HepG2 (cell line): ENCODE data around the gene LRRC32. TPM values are rescaled to one million over a fixed set of nuclear protein-coding genes. Genes with fewer than 3 reads are reported as not detected.
A peak's percentile ranks its signal among the peaks of the same experiment; 100 is the strongest.

ENCODE experiments used
- ETS1 ChIP-seq: sonication (generic); formaldehyde crosslinking; IDR thresholded peaks from 2 replicates; pipeline ENCODE4 v1.4.0; 2020; ENCODE audit warnings: missing genetic modification reagents
- PHF8 ChIP-seq: sonication (generic); formaldehyde crosslinking; IDR thresholded peaks from 2 replicates; pipeline ENCODE4 v1.5.0; 2020; ENCODE audit warnings: missing genetic modification reagents
- ZBTB10 ChIP-seq: sonication (generic); formaldehyde crosslinking; IDR thresholded peaks from 2 replicates; pipeline ENCODE4 v1.4.0; 2020; ENCODE audit warnings: missing genetic modification reagents, borderline replicate concordance
- ZFP36 ChIP-seq: fragments of 150-350 bp; IDR thresholded peaks from 2 replicates; pipeline ENCODE4 v1.6.1; 2018; ENCODE audit warnings: borderline replicate concordance, low read length, low read depth; ENCODE audit not compliant: partially characterized antibody
- ZNF660 ChIP-seq: sonication (generic); formaldehyde crosslinking; IDR thresholded peaks from 2 replicates; pipeline ENCODE4 v1.5.1; 2020; ENCODE audit warnings: mild to moderate bottlenecking, low read depth, missing genetic modification reagents, borderline replicate concordance
- ZNF891 ChIP-seq: sonication (generic); formaldehyde crosslinking; IDR thresholded peaks from 2 replicates; pipeline ENCODE4 v1.5.0; 2020; ENCODE audit warnings: mild to moderate bottlenecking, missing genetic modification reagents
- polyA plus RNA-seq, 8 experiments: library from polyadenylated mRNA; depleted of rRNA in 3 of 8; stranded (reverse) in 7 of 8; unstranded in 1 of 8; fragments of >200 nt; fragmentation: Illumina TruSeq in 4 of 8; extraction: Trizol in 4 of 8; gene quantifications; 2 replicates each; pipeline versions ENCODE4 v1.2.1 to v1.2.3, GENCODE V29; 2011 to 2016; ENCODE audit warnings: low read depth in 4 of 8, missing spikeins in 1 of 8, mixed read lengths in 1 of 8; ENCODE audit not compliant: insufficient read depth in 1 of 8
- total RNA-seq, 5 experiments: library from RNA; depleted of rRNA; stranded (reverse); fragments of >200 nt; fragmentation: Illumina TruSeq; extraction: Trizol; gene quantifications; 2 replicates each; pipeline ENCODE4 v1.2.3, GENCODE V29; 2016; ENCODE audit warnings: low read depth in 1 of 5

Gene LRRC32
- total and polyA plus RNA-seq, 2 of the 13 experiments (the other 11 are each of a cell fraction or from before 2014, with no cell fraction given) = 0.07 TPM; not detected in 1

GRCh38 chr11:76673176-76674142, 2.9 kb upstream of the LRRC32 start (continued):
- TF ChIP-seq ZFP36 (peak; percentile 42), ZNF660 (CRISPR knock-in tag) (no peak), ZBTB10 (CRISPR knock-in tag) (no peak), ETS1 (CRISPR knock-in tag) (no peak), PHF8 (CRISPR knock-in tag) (0 out of 2 replicates have a peak, but pooled peaks have one; percentile 21), ZNF891 (CRISPR knock-in tag) (no peak)
